Karpas-422 (cell line): Measurements from ENCODE around the gene CDYL2. TPM values are rescaled to one million over a fixed set of nuclear protein-coding genes. Genes with fewer than 3 reads are reported as not detected.

Source experiments
- DNase-seq: peaks from one replicate; pipeline ENCODE4 v3.0.0-alpha.2; 2015
- H2AFZ ChIP-seq: fragments of 200-600 bp; sonication (generic); 2 replicates; pipeline ENCODE4 v1.6.1; 2014; ENCODE audit warnings: antibody characterized with exemption, low read length, mixed read lengths
- H3K27ac ChIP-seq: fragments of 200-600 bp; sonication (generic); 2 replicates; pipeline ENCODE4 v1.5.1; 2014; ENCODE audit warnings: mild to moderate bottlenecking, low read length, moderate library complexity
- H3K27me3 ChIP-seq: fragments of 200-600 bp; sonication (generic); 2 replicates; pipeline ENCODE4 v1.6.1; 2014; ENCODE audit warnings: low read length, mixed read lengths
- H3K36me3 ChIP-seq: fragments of 200-600 bp; sonication (generic); 2 replicates; pipeline ENCODE4 v1.6.1; 2014; ENCODE audit warnings: low read length, mixed read lengths; ENCODE audit not compliant: insufficient read depth
- H3K4me1 ChIP-seq: fragments of 200-600 bp; sonication (generic); 2 replicates; pipeline ENCODE4 v1.6.1; 2014; ENCODE audit warnings: mild to moderate bottlenecking, low read length, mixed read lengths
- H3K4me2 ChIP-seq: fragments of 200-600 bp; sonication (generic); 2 replicates; pipeline ENCODE4 v1.6.1; 2014; ENCODE audit warnings: low read length, low read depth, mild to moderate bottlenecking; ENCODE audit not compliant: poor library complexity, severe bottlenecking
- H3K4me3 ChIP-seq: fragments of 200-600 bp; sonication (generic); 2 replicates; pipeline ENCODE4 v1.5.1; 2014; ENCODE audit warnings: mild to moderate bottlenecking, antibody characterized with exemption, low read length, mixed read lengths
- H3K79me2 ChIP-seq: fragments of 200-600 bp; sonication (generic); 2 replicates; pipeline ENCODE4 v1.6.1; 2014; ENCODE audit warnings: mild to moderate bottlenecking, low read length, mixed read lengths
- H3K9ac ChIP-seq: fragments of 200-600 bp; sonication (generic); 2 replicates; pipeline ENCODE4 v1.6.0; 2014; ENCODE audit warnings: low read length
- H3K9me2 ChIP-seq: fragments of 200-600 bp; sonication (generic), shearing (Covaris generic); replicated peaks from 2 replicates; pipeline ENCODE4 v1.6.0; 2014; ENCODE audit warnings: mild to moderate bottlenecking, low read length, moderate library complexity; ENCODE audit not compliant: insufficient read depth
- H3K9me3 ChIP-seq: fragments of 300-700, 200-600 bp; sonication (generic); 2 replicates; pipeline ENCODE4 v1.6.1; 2014; ENCODE audit warnings: low read length, mixed read lengths
- H4K20me1 ChIP-seq: fragments of 200-600 bp; sonication (generic); 2 replicates; pipeline ENCODE4 v1.6.1; 2014; ENCODE audit warnings: mild to moderate bottlenecking, antibody characterized with exemption, low read length, low read depth; ENCODE audit not compliant: insufficient read depth
- total RNA-seq: library from RNA; depleted of rRNA; stranded (reverse); fragments of >200 nt; shearing (Covaris generic); gene quantifications from 2 replicates; pipeline ENCODE4 v1.2.3, GENCODE V29; 2014; ENCODE audit warnings: low replicate concordance

The CDYL2 gene
- total RNA-seq, 1 experiment from 2014 or later = not detected

DNA sequence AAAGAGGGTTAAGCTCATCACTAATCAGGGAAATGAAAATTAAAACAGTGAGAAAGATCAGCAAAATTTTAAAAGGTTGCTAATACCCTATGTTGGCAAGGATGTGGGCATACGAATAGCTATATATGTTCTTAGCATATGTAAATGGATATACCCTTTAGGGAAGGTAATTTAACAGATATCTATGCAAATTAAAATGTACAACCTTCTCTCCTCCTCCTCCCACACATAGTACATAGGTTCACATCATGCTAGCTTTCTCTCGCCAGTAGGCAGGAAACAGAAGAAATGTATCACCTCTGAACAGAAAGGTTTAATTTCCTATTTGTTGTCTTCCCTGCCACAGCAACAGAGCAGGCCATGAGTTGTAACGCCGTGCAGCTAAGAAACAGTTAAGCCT, 103.8 kb downstream of the CDYL2 start:
- no peak overlapping the region for H3K9ac ChIP-seq
- H3K9me3 ChIP-seq = no peaks in the 10 kb centered on the region
- H3K27me3 ChIP-seq = no peaks in the 10 kb centered on the region
- H3K4me2 ChIP-seq = no peak overlapping the region
- H3K4me1 ChIP-seq = peaks cover 8% of the 10 kb centered on the region
- no peak overlapping the region for H3K4me3 ChIP-seq
- no peak overlapping the region for H3K27ac ChIP-seq
- DNase-seq = peak; percentile 50
- H2AFZ ChIP-seq = no peak overlapping the region
- no peaks in the 10 kb centered on the region for H3K79me2 ChIP-seq
- no peaks in the 10 kb centered on the region for H3K9me2 ChIP-seq
- no peaks in the 10 kb centered on the region for H4K20me1 ChIP-seq
- no peaks in the 10 kb centered on the region for H3K36me3 ChIP-seq

DNA sequence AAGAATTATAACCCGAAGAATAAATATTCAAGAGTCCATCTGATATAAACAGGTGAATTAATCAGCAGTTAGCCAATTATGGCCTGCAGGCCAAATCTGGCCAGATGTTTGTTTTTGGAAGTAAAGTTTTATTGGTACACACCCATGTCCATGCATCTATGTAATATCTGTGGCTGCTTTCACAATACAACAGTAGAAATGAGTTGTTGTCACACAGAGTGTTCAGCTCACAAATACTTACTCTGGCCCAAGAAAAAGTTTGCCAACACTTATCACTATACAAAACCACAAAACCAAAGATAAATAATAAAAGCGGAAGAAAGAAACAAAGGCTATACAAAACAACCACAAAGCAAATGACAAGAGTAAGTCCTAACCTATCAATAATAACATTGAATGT, 109.4 kb downstream of the CDYL2 start:
- Histone ChIP-seq H3K9ac (no peak overlapping the region), H2AFZ (no peak overlapping the region), H3K9me2 (no peaks in the 10 kb centered on the region), H3K4me3 (no peak overlapping the region), H3K36me3 (no peaks in the 10 kb centered on the region), H3K4me1 (no peaks in the 10 kb centered on the region), H4K20me1 (no peaks in the 10 kb centered on the region), H3K27me3 (no peaks in the 10 kb centered on the region), H3K79me2 (no peaks in the 10 kb centered on the region), H3K27ac (no peak overlapping the region), H3K4me2 (no peak overlapping the region), H3K9me3 (no peaks in the 10 kb centered on the region)
- no peak for DNase-seq

DNA sequence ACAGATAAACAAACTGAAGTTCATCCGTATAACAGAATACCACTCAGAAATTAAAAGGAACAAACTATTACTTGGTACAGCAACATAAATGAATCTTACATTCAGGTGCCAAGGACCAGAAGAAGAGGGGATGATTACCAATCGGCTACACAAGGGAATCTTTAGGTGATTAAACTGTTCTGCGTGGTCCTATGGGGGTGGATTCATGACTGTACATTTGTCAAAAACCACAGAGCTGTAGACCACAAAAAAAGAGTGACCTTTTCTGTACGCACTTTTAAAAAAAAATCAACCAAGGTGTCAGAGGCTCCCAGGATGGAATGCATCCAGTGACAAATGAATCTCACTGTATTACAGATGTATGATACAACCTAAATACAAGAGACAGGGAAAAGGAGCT, 110.8 kb downstream of the CDYL2 start:
- Histone ChIP-seq H3K4me1 (no peaks in the 10 kb centered on the region), H3K27ac (no peak overlapping the region)

DNA sequence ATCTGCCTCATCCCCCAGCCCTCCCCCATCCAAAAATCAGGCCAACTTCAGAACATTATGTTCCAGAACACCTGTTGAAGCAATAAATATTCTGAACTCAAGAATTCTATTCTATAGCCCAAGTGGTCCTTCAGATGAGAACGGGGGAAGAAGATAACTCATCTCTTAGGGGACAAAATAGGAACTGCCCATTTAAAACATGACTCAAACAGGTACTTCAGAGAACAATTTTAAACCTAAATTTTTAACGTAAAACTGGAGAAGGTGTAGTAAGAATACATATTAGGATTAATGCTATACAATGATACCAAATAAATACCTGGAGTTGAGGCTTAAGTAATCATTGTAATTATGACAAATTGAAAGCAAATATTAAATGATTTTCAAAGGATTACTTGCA, 112.1 kb downstream of the CDYL2 start:
- Histone ChIP-seq H3K4me3 (no peak overlapping the region), H3K9me3 (no peaks in the 10 kb centered on the region), H4K20me1 (no peaks in the 10 kb centered on the region), H3K9me2 (no peaks in the 10 kb centered on the region), H3K79me2 (no peaks in the 10 kb centered on the region), H3K9ac (no peak overlapping the region), H3K27ac (no peak overlapping the region), H2AFZ (no peak overlapping the region), H3K27me3 (no peaks in the 10 kb centered on the region), H3K36me3 (no peaks in the 10 kb centered on the region), H3K4me2 (no peak overlapping the region), H3K4me1 (no peaks in the 10 kb centered on the region)
- DNase-seq = no peak

More for the DNA sequence above, 110.8 kb downstream of the CDYL2 start:
- no peaks in the 10 kb centered on the region for H3K36me3 ChIP-seq
- H3K79me2 ChIP-seq = no peaks in the 10 kb centered on the region
- H3K4me3 ChIP-seq = no peak overlapping the region
- no peak overlapping the region for H3K9ac ChIP-seq
- H3K9me2 ChIP-seq = no peaks in the 10 kb centered on the region
- no peak for DNase-seq
- no peaks in the 10 kb centered on the region for H4K20me1 ChIP-seq
- no peaks in the 10 kb centered on the region for H3K9me3 ChIP-seq
- no peak overlapping the region for H3K4me2 ChIP-seq
- no peak overlapping the region for H2AFZ ChIP-seq
- no peaks in the 10 kb centered on the region for H3K27me3 ChIP-seq

DNA sequence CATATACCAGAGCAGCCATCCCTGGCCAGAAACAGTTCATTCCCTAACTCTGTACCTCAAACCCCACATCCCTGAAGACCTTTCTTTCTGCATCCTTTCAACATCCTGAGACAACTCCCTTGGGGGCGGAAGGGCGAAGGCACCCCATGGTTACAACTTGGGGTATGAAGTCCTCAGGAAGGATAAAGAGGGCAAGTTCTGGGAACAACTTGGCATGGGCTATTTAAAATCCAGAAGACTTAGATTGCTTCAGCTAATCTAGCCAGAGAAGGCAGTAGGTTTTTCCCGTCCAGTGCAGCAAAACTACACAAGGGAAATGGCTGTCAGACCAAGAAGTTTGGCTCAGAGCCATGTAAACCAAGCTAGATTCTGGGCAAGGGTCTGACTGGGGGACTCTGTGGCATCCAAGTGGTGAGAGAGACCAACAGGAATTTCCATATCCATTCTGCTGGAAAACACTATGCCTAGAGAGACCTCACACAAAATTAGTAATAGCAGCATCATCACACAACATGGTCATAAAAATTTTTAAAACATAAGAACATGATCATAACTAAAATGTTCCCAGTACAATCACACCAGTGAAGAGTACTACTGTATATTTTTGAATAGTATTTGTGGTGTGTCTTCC, 113.2 kb downstream of the CDYL2 start:
- Histone ChIP-seq H3K27ac (no peak overlapping the region), H3K9me3 (no peaks in the 10 kb centered on the region), H3K4me1 (peaks cover 4% of the 10 kb centered on the region; the same call in 1 of the 2 replicates), H3K9me2 (no peaks in the 10 kb centered on the region), H3K36me3 (no peaks in the 10 kb centered on the region), H3K4me3 (no peak overlapping the region), H4K20me1 (no peaks in the 10 kb centered on the region), H2AFZ (no peak overlapping the region), H3K4me2 (no peak overlapping the region), H3K9ac (no peak overlapping the region), H3K27me3 (no peaks in the 10 kb centered on the region), H3K79me2 (no peaks in the 10 kb centered on the region)
- no peak for DNase-seq

DNA sequence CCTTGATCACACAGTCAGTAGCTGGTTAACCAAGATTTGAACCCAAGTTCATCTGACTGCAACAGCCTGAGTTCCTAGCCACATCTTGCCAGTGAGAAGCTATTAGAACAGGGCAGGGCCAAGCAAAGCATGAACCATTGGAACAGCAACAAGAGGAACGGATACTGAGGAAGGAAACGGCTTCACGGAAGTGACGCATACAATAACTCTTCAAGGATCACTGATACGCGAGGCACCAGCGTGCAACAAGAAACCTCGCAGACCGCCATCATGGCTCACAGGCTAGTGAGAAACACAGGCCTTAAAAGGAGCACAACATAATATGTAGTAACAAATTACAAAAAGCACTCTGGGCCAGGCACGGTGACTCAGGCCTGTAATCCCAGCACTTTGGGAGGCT, 114.9 kb downstream of the CDYL2 start:
- H4K20me1 ChIP-seq = no peaks in the 10 kb centered on the region
- H3K9ac ChIP-seq = no peak overlapping the region

DNA sequence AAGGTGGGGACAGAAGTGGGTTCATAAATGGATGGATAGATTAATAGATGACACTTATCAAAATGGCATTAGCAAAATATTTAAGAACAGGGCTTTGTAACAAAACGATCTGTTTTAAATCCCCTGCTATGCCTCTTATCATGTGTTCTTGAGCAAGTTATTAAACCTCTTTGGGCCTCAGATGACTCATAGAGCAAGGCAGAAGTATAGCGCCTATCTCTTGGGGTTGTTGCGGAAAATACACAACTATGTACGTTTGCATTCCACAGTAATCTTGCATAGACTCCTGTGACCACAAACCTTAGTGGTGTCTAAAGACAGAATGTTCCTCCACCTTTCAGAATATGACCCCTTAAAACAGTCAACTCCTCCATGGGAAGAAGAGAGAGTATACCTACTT, 116.8 kb downstream of the CDYL2 start:
- Histone ChIP-seq H3K27ac (no peak overlapping the region), H3K9me2 (no peaks in the 10 kb centered on the region), H3K4me3 (no peak overlapping the region), H4K20me1 (no peaks in the 10 kb centered on the region), H3K36me3 (no peaks in the 10 kb centered on the region), H2AFZ (no peak overlapping the region), H3K79me2 (no peaks in the 10 kb centered on the region), H3K9ac (no peak overlapping the region), H3K4me2 (no peak overlapping the region), H3K4me1 (peaks cover 4% of the 10 kb centered on the region; the same call in 1 of the 2 replicates), H3K9me3 (no peaks in the 10 kb centered on the region), H3K27me3 (no peaks in the 10 kb centered on the region)
- no peak for DNase-seq

More for the DNA sequence above, 114.9 kb downstream of the CDYL2 start:
- no peak overlapping the region for H2AFZ ChIP-seq
- H3K9me2 ChIP-seq = no peaks in the 10 kb centered on the region
- H3K36me3 ChIP-seq = no peaks in the 10 kb centered on the region
- H3K4me1 ChIP-seq = peaks cover 4% of the 10 kb centered on the region; the same call in 1 of the 2 replicates
- no peak overlapping the region for H3K4me2 ChIP-seq
- no peak overlapping the region for H3K27ac ChIP-seq
- no peak overlapping the region for H3K4me3 ChIP-seq
- H3K27me3 ChIP-seq = no peaks in the 10 kb centered on the region
- no peaks in the 10 kb centered on the region for H3K79me2 ChIP-seq
- DNase-seq = no peak
- H3K9me3 ChIP-seq = no peaks in the 10 kb centered on the region

DNA sequence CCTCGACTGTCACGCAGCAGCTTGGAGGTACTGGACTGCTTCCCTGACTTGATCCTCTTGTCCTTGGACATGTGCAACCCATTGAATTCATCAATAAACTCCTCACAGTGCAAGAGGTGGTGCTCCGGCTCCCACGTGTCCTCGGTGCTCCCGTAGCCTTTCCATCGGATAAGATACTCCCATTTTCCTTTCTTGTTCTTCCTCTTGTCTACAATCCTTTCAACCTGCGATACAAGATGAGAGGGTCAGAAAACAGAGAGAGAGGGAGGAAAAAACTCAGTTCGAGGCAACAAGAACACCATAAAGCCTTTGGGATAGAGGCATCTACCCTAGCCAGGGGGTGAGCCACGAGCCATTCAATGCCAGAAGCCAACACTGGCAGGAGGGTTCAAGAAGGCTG, 119.5 kb downstream of the CDYL2 start:
- H3K4me1 ChIP-seq = peaks cover 4% of the 10 kb centered on the region; the same call in 1 of the 2 replicates
- H2AFZ ChIP-seq = no peak overlapping the region
- H3K9me2 ChIP-seq = no peaks in the 10 kb centered on the region
- no peaks in the 10 kb centered on the region for H3K36me3 ChIP-seq
- H3K4me3 ChIP-seq = no peak overlapping the region
- no peaks in the 10 kb centered on the region for H3K27me3 ChIP-seq
- H3K9me3 ChIP-seq = no peaks in the 10 kb centered on the region
- no peak for DNase-seq
- no peaks in the 10 kb centered on the region for H3K79me2 ChIP-seq
- no peak overlapping the region for H3K4me2 ChIP-seq
- H3K27ac ChIP-seq = no peak overlapping the region
- no peaks in the 10 kb centered on the region for H4K20me1 ChIP-seq
- H3K9ac ChIP-seq = no peak overlapping the region
